Erythroblast (primary cell): ENCODE results near the gene CMIP.
A peak's percentile ranks its signal among the peaks of the same experiment; 100 is the strongest.

ENCODE experiments used
- DNase-seq, 2 experiments: peaks; one replicate each; lab custom pipeline; 2025; lab: John Stamatoyannopoulos, UW
- GATA1 ChIP-seq: IDR thresholded peaks from 2 replicates; pipeline ENCODE4 v1.6.1; 2011; ENCODE audit warnings: low read depth, mild to moderate bottlenecking, control low read depth, low read length, moderate library complexity
- POLR2A ChIP-seq: IDR thresholded peaks from 2 replicates; pipeline ENCODE4 v1.6.1; 2011; ENCODE audit warnings: mild to moderate bottlenecking, low read length

The CMIP gene

GRCh38 chr16:81466356-81466980 lies 21.9 kb downstream of the CMIP start:
- no peak for DNase-seq
- TF ChIP-seq GATA1 (no peak), POLR2A (no peak)

- TF ChIP-seq GATA1: no peak
- TF ChIP-seq POLR2A: no peak
- no peak for DNase-seq
Measured at GRCh38 chr16:81467072-81467471, 22.5 kb downstream of the CMIP start.

DNA sequence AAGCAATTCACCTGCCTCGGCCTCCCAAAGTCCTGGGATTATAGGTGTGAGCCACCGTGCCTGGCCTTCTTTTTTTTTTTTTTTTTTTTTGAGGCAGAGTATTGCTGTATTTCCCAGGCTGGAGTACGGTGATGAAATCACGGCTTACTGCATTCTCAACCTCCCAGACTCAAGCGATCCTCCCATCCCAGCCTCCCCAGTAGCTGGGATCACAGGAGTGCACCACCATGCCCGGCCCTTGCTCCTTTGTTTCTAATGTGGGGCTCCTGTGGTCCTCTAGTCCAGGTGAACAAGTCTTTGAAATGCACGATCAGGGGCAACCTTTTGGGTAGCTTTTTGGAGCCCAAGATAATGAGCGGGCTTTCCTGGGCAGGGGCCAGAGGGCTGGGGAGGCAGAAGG lies 23.2 kb downstream of the CMIP start:
- no peak for DNase-seq

GRCh38 chr16:81468269-81468902 lies 23.8 kb downstream of the CMIP start:
- TF ChIP-seq POLR2A (no peak), GATA1 (no peak)
- DNase-seq: no peak

More for the DNA sequence above, 23.2 kb downstream of the CMIP start:
- no peak for TF ChIP-seq POLR2A
- TF ChIP-seq GATA1: no peak

DNA sequence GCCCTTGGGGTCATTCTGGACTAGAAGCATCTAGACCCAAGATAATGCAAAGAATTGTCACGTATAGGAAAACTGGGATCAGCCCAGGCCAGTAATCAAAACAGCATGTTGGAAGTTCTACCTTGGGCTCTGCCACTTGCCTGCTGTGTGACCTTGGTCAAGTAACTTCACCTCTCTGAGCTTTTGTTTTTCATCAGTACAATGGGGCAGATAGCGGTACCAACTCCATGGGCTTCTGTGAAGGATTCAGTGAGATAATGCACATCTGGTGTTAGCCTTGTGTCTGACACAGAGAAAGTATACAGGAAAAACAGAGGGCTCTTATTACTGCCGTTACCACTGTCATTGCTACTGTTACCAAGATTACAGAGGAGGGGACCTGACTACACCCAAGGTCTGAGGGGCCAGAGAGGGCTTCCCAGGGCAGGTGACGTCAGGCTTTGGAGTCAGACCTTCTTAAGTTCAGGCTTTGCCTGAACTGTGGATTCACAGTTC lies 24.6 kb downstream of the CMIP start:
- TF ChIP-seq GATA1 (no peak), POLR2A (no peak)

GRCh38 chr16:81469710-81470535 lies 25.3 kb downstream of the CMIP start:
- TF ChIP-seq POLR2A: no peak
- no peak for TF ChIP-seq GATA1
- no peak for DNase-seq

More for the DNA sequence above, 24.6 kb downstream of the CMIP start:
- peak; percentile 22 to 49 for DNase-seq

- TF ChIP-seq POLR2A (no peak), GATA1 (no peak)
- DNase-seq: no peak
Measured at GRCh38 chr16:81470796-81471636, 26.4 kb downstream of the CMIP start.

- no peak for DNase-seq
- no peak for TF ChIP-seq POLR2A
- TF ChIP-seq GATA1: no peak
Measured at GRCh38 chr16:81471882-81472281, 27.3 kb downstream of the CMIP start.

GRCh38 chr16:81472391-81472790 lies 27.8 kb downstream of the CMIP start:
- TF ChIP-seq GATA1 (no peak), POLR2A (no peak)
- no peak for DNase-seq

GRCh38 chr16:81473066-81473488 lies 28.5 kb downstream of the CMIP start:
- DNase-seq: no peak
- TF ChIP-seq GATA1 (no peak), POLR2A (no peak)

- DNase-seq: no peak
- TF ChIP-seq POLR2A (no peak), GATA1 (no peak)
Measured at GRCh38 chr16:81473558-81473957, 28.9 kb downstream of the CMIP start.

- no peak for DNase-seq
- TF ChIP-seq GATA1: no peak
- TF ChIP-seq POLR2A: no peak
Measured at GRCh38 chr16:81473969-81474959, 29.7 kb downstream of the CMIP start.
